ENCODE results near the gene ASXL1.
"Not testable (repeated sequence)": the region's sequence is repeated elsewhere in the genome, so short reads cannot be mapped to it uniquely, and the experiment has no call there.

The ASXL1 gene

GRCh38 chr20:32407131-32407750, 49.1 kb downstream of the ASXL1 start:
- DNase-seq (ENCODE audit: low read depth), result not testable (repeated sequence)

- DNase-seq (ENCODE audit: low read depth), result no peak
Observed at GRCh38 chr20:32411955-32412706, 54.0 kb downstream of the ASXL1 start.

- no peak for DNase-seq (ENCODE audit: low read depth)
Observed at GRCh38 chr20:32415494-32415893, 57.4 kb downstream of the ASXL1 start.

- DNase-seq (ENCODE audit: low read depth), result no peak
Observed at GRCh38 chr20:32416206-32416605, 58.1 kb downstream of the ASXL1 start.

- DNase-seq (ENCODE audit: low read depth), result no peak
Observed at GRCh38 chr20:32418376-32418775, 60.2 kb downstream of the ASXL1 start.

GRCh38 chr20:32421290-32421689, 63.2 kb downstream of the ASXL1 start:
- DNase-seq (ENCODE audit: low read depth), result no peak

- no peak for DNase-seq (ENCODE audit: low read depth)
Observed at GRCh38 chr20:32427996-32428395, 69.9 kb downstream of the ASXL1 start.

- no peak for DNase-seq (ENCODE audit: low read depth)
Observed at GRCh38 chr20:32429343-32429742, 71.2 kb downstream of the ASXL1 start.

- DNase-seq (ENCODE audit: low read depth), result no peak
Observed at GRCh38 chr20:32429745-32430360, 71.7 kb downstream of the ASXL1 start.

- no peak for DNase-seq (ENCODE audit: low read depth)
Observed at GRCh38 chr20:32431457-32431856, 73.3 kb downstream of the ASXL1 start.

- DNase-seq (ENCODE audit: low read depth), result no peak
Observed at GRCh38 chr20:32432277-32432676, 74.1 kb downstream of the ASXL1 start.

- no peak for DNase-seq (ENCODE audit: low read depth)
Observed at GRCh38 chr20:32433311-32434021, 75.3 kb downstream of the ASXL1 start.

- DNase-seq (ENCODE audit: low read depth), result no peak
Observed at GRCh38 chr20:32434434-32434833, 76.3 kb downstream of the ASXL1 start.

- DNase-seq (ENCODE audit: low read depth), result no peak
Observed at GRCh38 chr20:32435449-32436107, 77.4 kb downstream of the ASXL1 start.

- no peak for DNase-seq (ENCODE audit: low read depth)
Observed at GRCh38 chr20:32436142-32436861, 78.2 kb downstream of the ASXL1 start.

- no peak for DNase-seq (ENCODE audit: low read depth)
Observed at GRCh38 chr20:32436968-32437367, 78.8 kb downstream of the ASXL1 start.

- DNase-seq (ENCODE audit: low read depth), result no peak
Observed at GRCh38 chr20:32437391-32438074, 79.4 kb downstream of the ASXL1 start.

GRCh38 chr20:32438331-32438858, 80.3 kb downstream of the ASXL1 start:
- no peak for DNase-seq (ENCODE audit: low read depth)

GRCh38 chr20:32439132-32439829, 81.2 kb downstream of the ASXL1 start:
- peak; percentile 71 for DNase-seq (ENCODE audit: low read depth)

Data from fibroblast of gingiva (primary cell).